HCT116 (cell line): Measurements from ENCODE around the gene CEP290. TPM values are rescaled to one million over a fixed set of nuclear protein-coding genes. Genes with fewer than 3 reads are reported as not detected.
"Not testable (repeated sequence)": the region's sequence is repeated elsewhere in the genome, so short reads cannot be mapped to it uniquely, and the experiment has no call there.

ENCODE experiments used
- ATAC-seq: fragments of 200-7000 bp; cut with Tn5 transposase; 2 replicates; pipeline ENCODE4 v1.9.1; 2020; ENCODE audit warnings: mild to moderate bottlenecking, moderate library complexity
- BruUV-seq: library from RNA; stranded (reverse); fragments of 400-500 nt; replicated peaks from 2 replicates; lab custom pipeline; 2021; lab: Mats Ljungman, UMichigan
- CTCF ChIA-PET: fragments of 300-600 bp; sonication (Branson Sonifier 250); formaldehyde crosslinking; loops from one replicate; lab custom pipeline; 2021; ENCODE audit warnings: antibody characterized with exemption; lab: Charles Lee
- POLR2A ChIA-PET: fragments of 300-600, 350-600 bp; sonication (Branson Sonifier 250); formaldehyde crosslinking; loops from one replicate; lab custom pipeline; 2021; ENCODE audit warnings: antibody characterized with exemption; lab: Charles Lee
- RAD21 ChIA-PET, 2 experiments: fragments of 300-600 bp; sonication (Branson Sonifier 250); formaldehyde crosslinking; loops; one replicate each; lab custom pipeline; 2023; ENCODE audit warnings: low total read pairs in 2 of 2; ENCODE audit not compliant: uncharacterized antibody in 2 of 2, unreplicated experiment in 2 of 2, low non-redundant PET in 1 of 2; lab: Charles Lee
- DNase-seq: peaks from one replicate; pipeline ENCODE4 v3.0.0-alpha.2; 2010; ENCODE audit warnings: low read depth, low spot score
- H2AFZ ChIP-seq: fragments of 200-600 bp; shearing (Covaris generic), sonication (generic); 2 replicates; pipeline ENCODE4 v1.6.1; 2017; ENCODE audit warnings: low read depth, mixed run types, mixed read lengths, antibody characterized with exemption, low read length; ENCODE audit not compliant: poor library complexity, severe bottlenecking
- H3K27ac ChIP-seq: 2 replicates; pipeline ENCODE4 v1.5.1; 2012; ENCODE audit warnings: low read depth, low read length
- H3K27me3 ChIP-seq: fragments of 200-600 bp; sonication (generic); 2 replicates; pipeline ENCODE4 v1.6.1; 2016; ENCODE audit warnings: mixed run types, low read length, mixed read lengths; ENCODE audit not compliant: insufficient read depth
- H3K36me3 ChIP-seq, 2 experiments: fragments of 200-500 bp in 1 of 2; fragments of 200-600 bp in 1 of 2; sonication (Bioruptor generic) in 1 of 2; sonication (generic) in 1 of 2; 2 replicates each; pipeline versions ENCODE4 v1.5.1 to v1.6.1; 2014 to 2016; ENCODE audit warnings: low read length in 2 of 2, inconsistent platforms in 1 of 2, mixed read lengths in 1 of 2, mixed run types in 1 of 2; ENCODE audit not compliant: insufficient read depth in 2 of 2, control insufficient read depth in 1 of 2
- H3K4me1 ChIP-seq, 2 experiments: fragments of 200-600 bp in 1 of 2; sonication (generic) in 1 of 2; 2 replicates each; pipeline versions ENCODE4 v1.5.1 to v1.6.1; 2012 to 2017; ENCODE audit warnings: low read length in 2 of 2, inconsistent platforms in 1 of 2, mild to moderate bottlenecking in 1 of 2, mixed read lengths in 1 of 2, mixed run types in 1 of 2, moderate library complexity in 1 of 2; ENCODE audit not compliant: insufficient read depth in 2 of 2, control insufficient read depth in 1 of 2
- H3K4me2 ChIP-seq: fragments of 200-600 bp; sonication (generic); 2 replicates; pipeline ENCODE4 v1.6.1; 2017; ENCODE audit warnings: mixed run types, low read length, mixed read lengths
- H3K4me3 ChIP-seq, 2 experiments: fragments of 200-600 bp in 1 of 2; sonication (generic) in 1 of 2; replicated peaks in 1 of 2; 2 replicates each; pipeline ENCODE4 v1.5.1; 2011 to 2016; ENCODE audit warnings: low read length in 2 of 2, control low read depth in 1 of 2, low read depth in 1 of 2, mild to moderate bottlenecking in 1 of 2, mixed read lengths in 1 of 2, mixed run types in 1 of 2
- H3K79me2 ChIP-seq: fragments of 200-600 bp; sonication (generic); 2 replicates; pipeline ENCODE4 v1.6.1; 2017; ENCODE audit warnings: mild to moderate bottlenecking, mixed run types, low read length, moderate library complexity, mixed read lengths; ENCODE audit not compliant: insufficient read depth
- H3K9ac ChIP-seq: fragments of 200-600 bp; sonication (generic); 2 replicates; pipeline ENCODE4 v1.6.1; 2016; ENCODE audit warnings: low read length, mixed read lengths
- H3K9me2 ChIP-seq: fragments of 200-600 bp; sonication (generic), shearing (Covaris generic); 2 replicates; pipeline ENCODE4 v1.6.1; 2017; ENCODE audit warnings: mixed run types, mild to moderate bottlenecking, moderate library complexity; ENCODE audit not compliant: insufficient read depth
- H3K9me3 ChIP-seq, 2 experiments: fragments of 200-500 bp in 1 of 2; fragments of 200-600 bp in 1 of 2; sonication (Bioruptor generic) in 1 of 2; sonication (generic) in 1 of 2; 2 replicates each; pipeline ENCODE4 v1.6.1; 2014 to 2017; ENCODE audit warnings: low read length in 2 of 2, mixed read lengths in 2 of 2, inconsistent platforms in 1 of 2, low read depth in 1 of 2, mild to moderate bottlenecking in 1 of 2, mixed run types in 1 of 2, moderate library complexity in 1 of 2; ENCODE audit not compliant: control insufficient read depth in 1 of 2, insufficient read depth in 1 of 2
- H4K20me1 ChIP-seq: fragments of 200-600 bp; sonication (generic), shearing (Covaris generic); 2 replicates; pipeline ENCODE4 v1.6.1; 2017; ENCODE audit warnings: mixed run types, mild to moderate bottlenecking, moderate library complexity; ENCODE audit not compliant: insufficient read depth
- EGR1 ChIP-seq: IDR thresholded peaks from 2 replicates; pipeline ENCODE4 v1.6.1; 2012; ENCODE audit warnings: low read depth
- RAD21 ChIP-seq: IDR thresholded peaks from 2 replicates; pipeline ENCODE4 v1.6.1; 2012; ENCODE audit warnings: low read depth, mild to moderate bottlenecking
- TCF7L2 ChIP-seq: IDR thresholded peaks from 2 replicates; pipeline ENCODE4 v1.7.0; 2011; ENCODE audit warnings: borderline replicate concordance, inconsistent platforms; ENCODE audit not compliant: insufficient read depth, insufficient read length; ENCODE audit errors: extremely low read depth
- intact Hi-C: fragments of 100-400 bp; cut with micrococcal nuclease; formaldehyde crosslinking; loops from 2 replicates; pipeline ENCODE4 v1.10.0; 2022
- total RNA-seq: library from RNA; stranded (reverse); gene quantifications from one replicate; pipeline ENCODE4 v1.2.1, GENCODE V29; 2021; ENCODE audit not compliant: unreplicated experiment
- TF ChIP-seq, protein P1 (sequence below): IDR thresholded peaks from 2 replicates; pipeline ENCODE4 v1.6.1; 2012

The CEP290 gene
- total RNA-seq, 1 experiment from 2014 or later = 13.6 TPM

DNA sequence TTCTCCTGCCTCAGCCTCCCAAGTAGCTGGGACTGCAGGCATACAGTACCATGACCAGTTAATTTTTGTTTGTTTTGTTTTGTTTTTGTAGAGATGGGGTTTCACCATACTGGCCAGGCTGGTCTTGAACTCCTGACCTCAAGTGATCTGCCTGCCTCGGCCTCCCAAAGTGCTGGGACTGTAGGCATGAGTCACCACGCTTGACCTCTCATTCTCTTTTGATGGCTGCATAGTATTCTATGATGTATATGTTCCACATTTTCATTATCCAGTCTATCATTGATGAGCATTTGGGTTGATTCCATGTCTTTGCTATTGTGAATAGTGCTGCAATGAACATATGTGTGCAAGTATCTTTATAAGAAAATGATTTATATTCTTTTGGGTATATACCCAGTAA, 8.7 kb downstream of the CEP290 start:
- H3K36me3 ChIP-seq, POLR2A ChIA-PET, BruUV-seq, H3K4me1 ChIP-seq, H3K9me2 ChIP-seq, H3K9me3 ChIP-seq, ATAC-seq, H3K27ac ChIP-seq, H3K4me2 ChIP-seq, H3K27me3 ChIP-seq, RAD21 ChIA-PET, intact Hi-C loops, H3K9ac ChIP-seq, H4K20me1 ChIP-seq, H3K4me3 ChIP-seq, DNase-seq, CTCF ChIA-PET, H3K79me2 ChIP-seq, H2AFZ ChIP-seq: not testable (repeated sequence)

DNA sequence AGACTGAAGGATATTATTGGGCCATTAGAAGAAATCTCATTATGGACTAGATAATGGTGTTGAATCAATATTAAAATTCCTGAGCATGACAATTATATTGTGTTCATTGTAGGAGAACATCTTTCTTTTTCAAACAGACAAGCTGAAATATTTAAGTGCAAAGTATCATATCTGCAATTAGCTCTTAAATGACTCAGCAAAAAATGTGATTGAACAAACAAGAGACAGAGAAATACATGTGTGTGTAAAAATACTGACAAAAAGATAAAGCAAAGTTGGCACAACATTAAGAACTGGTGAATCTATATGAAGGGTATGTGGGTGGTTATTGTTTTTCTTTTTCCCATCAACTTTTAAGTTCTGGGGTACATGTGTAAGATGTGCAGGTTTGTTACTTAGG, 9.5 kb downstream of the CEP290 start:
- no TSS peak for BruUV-seq
- no peak for TF ChIP-seq RAD21
- TF ChIP-seq TCF7L2 = no peak
- no peak for TF ChIP-seq EGR1
- TF ChIP-seq, protein P1, sequence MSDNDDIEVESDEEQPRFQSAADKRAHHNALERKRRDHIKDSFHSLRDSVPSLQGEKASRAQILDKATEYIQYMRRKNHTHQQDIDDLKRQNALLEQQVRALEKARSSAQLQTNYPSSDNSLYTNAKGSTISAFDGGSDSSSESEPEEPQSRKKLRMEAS = no peak
- Histone ChIP-seq H3K4me2 (no peak overlapping the region), H3K27me3 (no peaks in the 10 kb centered on the region), H3K9ac (no peak overlapping the region), H3K36me3 (peaks cover 5% of the 10 kb centered on the region in 2 experiments; a peak in 3 of 4 replicates), H3K4me3 (no peak overlapping the region), H3K27ac (no peak overlapping the region), H4K20me1 (no peaks in the 10 kb centered on the region), H2AFZ (no peak overlapping the region), H3K9me3 (no peaks in the 10 kb centered on the region), H3K79me2 (no peaks in the 10 kb centered on the region), H3K9me2 (no peaks in the 10 kb centered on the region), H3K4me1 (no peaks in the 10 kb centered on the region)
- no peak for DNase-seq
- POLR2A ChIA-PET = no interaction called here
- RAD21 ChIA-PET = no interaction called here
- no peak for ATAC-seq
- intact Hi-C loops = no loop called here
- CTCF ChIA-PET = no interaction called here
